B cell (primary cell): ENCODE measurements around the gene SMOC1. TPM values are rescaled to one million over a fixed set of nuclear protein-coding genes. Genes with fewer than 3 reads are reported as not detected.

ENCODE experiments used
- ATAC-seq: fragments of 200-7000 bp; cut with Tn5 transposase; one replicate; pipeline ENCODE4 v1.10.0; 2021; ENCODE audit warnings: low read depth, mild to moderate bottlenecking, moderate number of reproducible peaks, moderate library complexity
- CTCF ChIA-PET: fragments of 350-600 bp; sonication (Branson Sonifier 250); formaldehyde crosslinking; loops from one replicate; lab custom pipeline; 2021; ENCODE audit warnings: antibody characterized with exemption, inconsistent platforms; lab: Charles Lee
- POLR2A ChIA-PET: fragments of 350-600 bp; sonication (Branson Sonifier 250); formaldehyde crosslinking; loops from one replicate; lab custom pipeline; 2021; ENCODE audit warnings: antibody characterized with exemption; lab: Charles Lee
- DNase-seq: peaks from one replicate; pipeline ENCODE4 v3.0.0; 2013
- H2AFZ ChIP-seq: 2 replicates; pipeline ENCODE4 v1.6.1; 2012; ENCODE audit warnings: mild to moderate bottlenecking, low read depth, low read length; ENCODE audit not compliant: insufficient read depth, poor library complexity, severe bottlenecking
- H3K27ac ChIP-seq, 2 donors: 1 replicate in 1 of 2; 2 replicates in 1 of 2; pipeline ENCODE4 v1.5.1; 2012 to 2013; ENCODE audit warnings: low read length in 2 of 2, mild to moderate bottlenecking in 2 of 2, moderate library complexity in 1 of 2
- H3K27me3 ChIP-seq, 4 experiments: fragments of 200-600 bp in 1 of 4; sonication (generic) in 1 of 4; replicated peaks in 1 of 4; 1 replicate in 2 of 4; 2 replicates in 2 of 4; pipeline versions ENCODE4 v1.6.1 to v1.7.0; 2013 to 2016; ENCODE audit warnings: low read length in 3 of 4, mild to moderate bottlenecking in 2 of 4, mixed read lengths in 1 of 4, moderate library complexity in 1 of 4; ENCODE audit not compliant: insufficient read depth in 4 of 4, control insufficient read depth in 3 of 4; ENCODE audit errors: control extremely low read depth in 1 of 4
- H3K36me3 ChIP-seq, 2 experiments: replicated peaks in 1 of 2; 1 replicate in 1 of 2; 2 replicates in 1 of 2; pipeline versions ENCODE4 v1.6.1 to v1.7.1; 2013; ENCODE audit warnings: low read length in 1 of 2; ENCODE audit not compliant: insufficient read depth in 2 of 2, control insufficient read depth in 1 of 2; ENCODE audit errors: control extremely low read depth in 1 of 2, extremely low read depth in 1 of 2
- H3K4me1 ChIP-seq, 2 donors: fragments of 200-600 bp in 1 of 2; sonication (generic) in 1 of 2; 1 replicate in 1 of 2; 2 replicates in 1 of 2; pipeline versions ENCODE4 v1.5.1 to v1.6.1; 2013 to 2017; ENCODE audit warnings: low read length in 2 of 2; ENCODE audit not compliant: control insufficient read depth in 2 of 2, insufficient read depth in 2 of 2
- H3K4me2 ChIP-seq: replicated peaks from 2 replicates; pipeline ENCODE3; 2012; ENCODE audit warnings: mild to moderate bottlenecking, low read depth, low read length; ENCODE audit not compliant: poor library complexity, severe bottlenecking
- H3K4me3 ChIP-seq, 5 experiments: fragments of 200-600 bp in 1 of 5; sonication (generic) in 1 of 5; 1 replicate in 3 of 5; 2 replicates in 2 of 5; pipeline versions ENCODE4 v1.5.1 to v1.7.0; 2011 to 2016; ENCODE audit warnings: low read length in 4 of 5, mild to moderate bottlenecking in 4 of 5, low read depth in 2 of 5, control low read depth in 1 of 5, moderate library complexity in 1 of 5; ENCODE audit not compliant: insufficient read depth in 1 of 5; ENCODE audit errors: control extremely low read depth in 1 of 5, extremely low read depth in 1 of 5
- H3K79me2 ChIP-seq: fragments of 200-600 bp; sonication (generic); one replicate; pipeline ENCODE4 v1.6.0; 2016; ENCODE audit warnings: low read length; ENCODE audit not compliant: control insufficient read depth, insufficient read depth
- H3K9ac ChIP-seq: fragments of 200-600 bp; sonication (generic); 2 replicates; pipeline ENCODE4 v1.6.1; 2017; ENCODE audit warnings: mild to moderate bottlenecking, low read length, moderate library complexity
- H3K9me3 ChIP-seq, 3 donors: one replicate each; pipeline versions ENCODE4 v1.6.1 to v1.7.1; 2013; ENCODE audit warnings: low read length in 2 of 3; ENCODE audit not compliant: control insufficient read depth in 2 of 3, insufficient read depth in 1 of 3; ENCODE audit errors: control extremely low read depth in 1 of 3
- H4K20me1 ChIP-seq: 2 replicates; pipeline ENCODE4 v1.6.0; 2012; ENCODE audit warnings: mild to moderate bottlenecking, low read length; ENCODE audit not compliant: insufficient read depth, control insufficient read depth, poor library complexity, severe bottlenecking
- H3K27ac Mint-ChIP-seq: one replicate; pipeline ENCODE4 v1.8.0; 2021; ENCODE audit warnings: mixed read lengths
- H3K27me3 Mint-ChIP-seq: one replicate; pipeline ENCODE4 v1.8.0; 2021; ENCODE audit warnings: mixed read lengths
- H3K4me1 Mint-ChIP-seq: one replicate; pipeline ENCODE4 v1.8.0; 2021; ENCODE audit warnings: mixed read lengths
- H3K4me3 Mint-ChIP-seq: one replicate; pipeline ENCODE4 v1.8.0; 2021; ENCODE audit warnings: mixed read lengths
- H3K9me3 Mint-ChIP-seq: one replicate; pipeline ENCODE4 v1.8.0; 2022; ENCODE audit warnings: mixed read lengths; ENCODE audit not compliant: insufficient read depth
- CTCF ChIP-seq: fragments of 200-600 bp; IDR thresholded peaks from one replicate; pipeline ENCODE4 v1.8.0; 2022; ENCODE audit warnings: antibody characterized with exemption, mild to moderate bottlenecking
- EZH2 ChIP-seq: IDR thresholded peaks from 2 replicates; pipeline ENCODE4 v1.6.1; 2012; ENCODE audit warnings: borderline replicate concordance, low read depth, mild to moderate bottlenecking, moderate library complexity, low read length; ENCODE audit not compliant: insufficient read depth, poor library complexity, severe bottlenecking
- WGBS: methylation state at CpG from one replicate; pipeline ENCODE4 v1.1.5; 2013; ENCODE audit warnings: missing lambda C conversion rate; ENCODE audit not compliant: insufficient coverage; 5-methylcytosine and 5-hydroxymethylcytosine counted together
- intact Hi-C: fragments of 100-400 bp; cut with micrococcal nuclease; formaldehyde crosslinking; loops from one replicate; pipeline ENCODE4 v1.10.0; 2022
- polyA plus RNA-seq: library from polyadenylated mRNA; depleted of rRNA; stranded (reverse); fragments of >200 nt; gene quantifications from 2 replicates; pipeline ENCODE4 v1.2.3, GENCODE V29; 2012
- total RNA-seq, 2 donors: library from RNA; stranded (reverse); fragments of 120-200 nt in 1 of 2; gene quantifications; 1 replicate in 1 of 2; 2 replicates in 1 of 2; pipeline versions ENCODE4 v1.2.3 to v1.2.4, GENCODE V29; 2013 to 2022

Gene SMOC1
- total and polyA plus RNA-seq, 2 donors (not counting 1 experiment from before 2014, with no cell fraction given): 0.04 to 0.84 TPM

GRCh38 chr14:69860221-69860620 is 19.0 kb upstream of the SMOC1 start:
- 97% methylated on average over 4 of the region's 12 CpGs for WGBS
- no peak overlapping the region for H2AFZ ChIP-seq

GRCh38 chr14:69861025-69861569 is 18.1 kb upstream of the SMOC1 start:
- H3K79me2 ChIP-seq: no peaks in the 10 kb centered on the region
- 85% methylated on average over 3 of the region's 3 CpGs for WGBS
- no peak for TF ChIP-seq CTCF
- no peak for TF ChIP-seq EZH2
- no peak overlapping the region for H3K4me2 ChIP-seq
- H3K36me3 ChIP-seq: no peaks in the 10 kb centered on the region
- Mint-ChIP-seq H3K9me3 (peaks cover 8% of the 10 kb centered on the region), H3K4me3 (no peak overlapping the region), H3K4me1 (no peaks in the 10 kb centered on the region), H3K27ac (no peak overlapping the region), H3K27me3 (peaks cover 34% of the 10 kb centered on the region)
- no peak overlapping the region for H3K9ac ChIP-seq
- H3K4me3 ChIP-seq: no peak overlapping the region
- no peak overlapping the region for H3K27ac ChIP-seq
- ChIA-PET CTCF (no interaction called here), POLR2A (no interaction called here)
- H3K27me3 ChIP-seq: peaks cover 0 to 11% (median 0%) of the 10 kb centered on the region in 4 experiments
- H3K9me3 ChIP-seq: peaks cover 0 to 10% (median 5%) of the 10 kb centered on the region in 3 donors
- no peak for DNase-seq
- no peaks in the 10 kb centered on the region for H3K4me1 ChIP-seq
- H2AFZ ChIP-seq: no peak overlapping the region
- ATAC-seq: no peak
- intact Hi-C loops: no loop called here
- no peaks in the 10 kb centered on the region for H4K20me1 ChIP-seq

More at GRCh38 chr14:69860221-69860620, 19.0 kb upstream of the SMOC1 start:
- H3K9me3 Mint-ChIP-seq: peaks cover 4% of the 10 kb centered on the region
- Histone ChIP-seq H3K4me1 (no peaks in the 10 kb centered on the region), H3K27ac (no peak overlapping the region), H3K4me2 (no peak overlapping the region), H3K4me3 (no peak overlapping the region), H3K9me3 (peaks cover 0 to 5% (median 2%) of the 10 kb centered on the region in 3 donors), H4K20me1 (no peaks in the 10 kb centered on the region), H3K36me3 (no peaks in the 10 kb centered on the region), H3K9ac (no peak overlapping the region), H3K27me3 (peaks cover 0 to 13% (median 0%) of the 10 kb centered on the region in 4 experiments), H3K79me2 (no peaks in the 10 kb centered on the region)
- intact Hi-C loops: no loop called here
- POLR2A ChIA-PET: no interaction called here
- ATAC-seq (no peak), DNase-seq (no peak)
- TF ChIP-seq EZH2: no peak
- no peak for TF ChIP-seq CTCF
- no peak overlapping the region for H3K27ac Mint-ChIP-seq
- H3K27me3 Mint-ChIP-seq: peaks cover 28% of the 10 kb centered on the region
- no peaks in the 10 kb centered on the region for H3K4me1 Mint-ChIP-seq
- no peak overlapping the region for H3K4me3 Mint-ChIP-seq
- CTCF ChIA-PET: no interaction called here
